GDM1 (cell line): ENCODE data around the gene TAF13.
"Not testable (repeated sequence)": the region's sequence is repeated elsewhere in the genome, so short reads cannot be mapped to it uniquely, and the experiment has no call there.

Experiments
- DNase-seq: peaks from one replicate; lab custom pipeline; 2025; lab: John Stamatoyannopoulos, UW

Gene TAF13

GRCh38 chr1:109046671-109047070, 29.1 kb downstream of the TAF13 start:
- DNase-seq, result no peak

- DNase-seq, result no peak
Observed at GRCh38 chr1:109045595-109045994, 30.2 kb downstream of the TAF13 start.

- DNase-seq, result peak; percentile 96
Observed at GRCh38 chr1:109041621-109042468, 34.0 kb downstream of the TAF13 start, which contains the start of gene WDR47. Gene WDR47 (minus strand): TSS chr1:109042102. CDS start chr1:109023512, 18,590 bp downstream.

GRCh38 chr1:109040989-109041620, 34.7 kb downstream of the TAF13 start:
- no peak for DNase-seq

GRCh38 chr1:109040627-109040988, 35.2 kb downstream of the TAF13 start:
- no peak for DNase-seq

GRCh38 chr1:109034382-109034781, 41.4 kb downstream of the TAF13 start:
- DNase-seq, result no peak

GRCh38 chr1:109029493-109029892, 46.3 kb downstream of the TAF13 start:
- not testable (repeated sequence) for DNase-seq

- DNase-seq, result no peak
Observed at GRCh38 chr1:109027841-109028240, 48.0 kb downstream of the TAF13 start.

- no peak for DNase-seq
Observed at GRCh38 chr1:109025694-109026093, 50.1 kb downstream of the TAF13 start.

- no peak for DNase-seq
Observed at GRCh38 chr1:109024646-109025045, 51.2 kb downstream of the TAF13 start.

- DNase-seq, result no peak
Observed at GRCh38 chr1:109020693-109021257, 55.0 kb downstream of the TAF13 start.

GRCh38 chr1:109017719-109018118, 58.1 kb downstream of the TAF13 start:
- not testable (repeated sequence) for DNase-seq

- no peak for DNase-seq
Observed at GRCh38 chr1:109017134-109017533, 58.7 kb downstream of the TAF13 start.
